H9 (cell line): ENCODE results near the gene ZSCAN5A. TPM values are rescaled to one million over a fixed set of nuclear protein-coding genes. Genes with fewer than 3 reads are reported as not detected.

ENCODE experiments used
- DNase-seq: peaks from one replicate; pipeline ENCODE4 v3.0.0-alpha.2; 2017
- H2AFZ ChIP-seq: one replicate; pipeline ENCODE4 v1.6.1; 2013; ENCODE audit warnings: mild to moderate bottlenecking, low read length, control low read depth, moderate library complexity
- H2AK5ac ChIP-seq: 2 replicates; pipeline ENCODE4 v1.6.1; 2013; ENCODE audit warnings: low read length, control low read depth, mixed read lengths; ENCODE audit not compliant: insufficient read length
- H2BK120ac ChIP-seq: one replicate; pipeline ENCODE4 v1.6.1; 2013; ENCODE audit warnings: low read depth, mild to moderate bottlenecking, low read length, control low read depth, inconsistent platforms; ENCODE audit not compliant: poor library complexity, severe bottlenecking
- H2BK12ac ChIP-seq: 2 replicates; pipeline ENCODE4 v1.6.1; 2013; ENCODE audit warnings: low read length, control low read depth, mixed read lengths, low read depth; ENCODE audit not compliant: insufficient read length
- H2BK15ac ChIP-seq: 2 replicates; pipeline ENCODE4 v1.6.1; 2013; ENCODE audit warnings: low read depth, low read length, control low read depth
- H2BK20ac ChIP-seq: one replicate; pipeline ENCODE4 v1.6.1; 2013; ENCODE audit warnings: low read depth, mild to moderate bottlenecking, low read length, control low read depth, inconsistent platforms; ENCODE audit not compliant: poor library complexity, severe bottlenecking
- H2BK5ac ChIP-seq: 2 replicates; pipeline ENCODE4 v1.6.1; 2013; ENCODE audit warnings: low read length, control low read depth, mixed read lengths; ENCODE audit not compliant: insufficient read length
- H3K14ac ChIP-seq: 2 replicates; pipeline ENCODE4 v1.6.1; 2013; ENCODE audit warnings: low read length, control low read depth; ENCODE audit not compliant: insufficient read depth
- H3K18ac ChIP-seq: 2 replicates; pipeline ENCODE4 v1.6.1; 2013; ENCODE audit warnings: low read depth, mild to moderate bottlenecking, mixed read lengths, low read length, control low read depth; ENCODE audit not compliant: insufficient read length
- H3K23ac ChIP-seq: 2 replicates; pipeline ENCODE4 v1.6.1; 2013; ENCODE audit warnings: low read length, control low read depth, mixed read lengths, low read depth; ENCODE audit not compliant: insufficient read length
- H3K23me2 ChIP-seq: 2 replicates; pipeline ENCODE4 v1.6.1; 2013; ENCODE audit warnings: low read depth, mild to moderate bottlenecking, mixed read lengths, low read length, control low read depth; ENCODE audit not compliant: insufficient read length, poor library complexity, severe bottlenecking
- H3K27ac ChIP-seq: 2 replicates; pipeline ENCODE4 v1.5.1; 2013; ENCODE audit warnings: low read length, control low read depth, mixed read lengths, low read depth; ENCODE audit not compliant: insufficient read length
- H3K27me3 ChIP-seq: 2 replicates; pipeline ENCODE4 v1.6.1; 2013; ENCODE audit warnings: low read length, control low read depth, inconsistent platforms; ENCODE audit not compliant: insufficient read depth
- H3K4ac ChIP-seq: 2 replicates; pipeline ENCODE4 v1.6.1; 2013; ENCODE audit warnings: low read depth, mild to moderate bottlenecking, control low read depth, inconsistent platforms, low read length, moderate library complexity
- H3K4me1 ChIP-seq: 2 replicates; pipeline ENCODE4 v1.6.1; 2013; ENCODE audit warnings: low read length, control low read depth, inconsistent platforms; ENCODE audit not compliant: insufficient read depth
- H3K4me2 ChIP-seq: 2 replicates; pipeline ENCODE4 v1.6.1; 2013; ENCODE audit warnings: low read length, control low read depth, mixed read lengths; ENCODE audit not compliant: insufficient read length, insufficient read depth
- H3K56ac ChIP-seq: 2 replicates; pipeline ENCODE4 v1.6.1; 2013; ENCODE audit warnings: low read depth, mild to moderate bottlenecking, mixed read lengths, low read length, control low read depth; ENCODE audit not compliant: insufficient read length
- H3K79me1 ChIP-seq: 2 replicates; pipeline ENCODE4 v1.6.1; 2013; ENCODE audit warnings: low read depth, mild to moderate bottlenecking, moderate library complexity, low read length, control low read depth, inconsistent platforms; ENCODE audit not compliant: insufficient read depth, poor library complexity, severe bottlenecking
- H3K79me2 ChIP-seq: 2 replicates; pipeline ENCODE4 v1.6.1; 2013; ENCODE audit warnings: low read length, control low read depth, inconsistent platforms; ENCODE audit not compliant: insufficient read depth
- H3K9ac ChIP-seq: 2 replicates; pipeline ENCODE4 v1.6.1; 2013; ENCODE audit warnings: low read length, control low read depth, mixed read lengths; ENCODE audit not compliant: insufficient read length; ENCODE audit errors: extremely low read depth
- H3K9me3 ChIP-seq: one replicate; pipeline ENCODE4 v1.6.1; 2013; ENCODE audit warnings: low read depth, low read length, inconsistent platforms; ENCODE audit not compliant: control insufficient read depth
- H3T11ph ChIP-seq: one replicate; pipeline ENCODE4 v1.6.1; 2013; ENCODE audit warnings: mild to moderate bottlenecking, low read length, control low read depth, inconsistent platforms
- H4K20me1 ChIP-seq: one replicate; pipeline ENCODE4 v1.6.1; 2013; ENCODE audit not compliant: control insufficient read depth, insufficient read length, insufficient read depth
- H4K5ac ChIP-seq: 2 replicates; pipeline ENCODE4 v1.6.1; 2013; ENCODE audit warnings: low read depth, mild to moderate bottlenecking, mixed read lengths, low read length, control low read depth; ENCODE audit not compliant: insufficient read length
- H4K8ac ChIP-seq: replicated peaks from 2 replicates; pipeline ENCODE4 v1.6.1; 2013; ENCODE audit warnings: low read length, control low read depth, mixed read lengths, low read depth; ENCODE audit not compliant: insufficient read length
- H4K91ac ChIP-seq: 2 replicates; pipeline ENCODE4 v1.6.1; 2013; ENCODE audit warnings: low read depth, mild to moderate bottlenecking, moderate library complexity, mixed read lengths, low read length, control low read depth; ENCODE audit not compliant: insufficient read length
- H3K27ac Mint-ChIP-seq, 3 experiments: 2 replicates in 2 of 3; 3 replicates in 1 of 3; pipeline ENCODE4 v1.8.0; 2020 to 2021; ENCODE audit warnings: mixed read lengths in 3 of 3, mild to moderate bottlenecking in 1 of 3, moderate library complexity in 1 of 3
- H3K27me3 Mint-ChIP-seq: 2 replicates; pipeline ENCODE4 v1.8.0; 2021; ENCODE audit warnings: low read depth, mild to moderate bottlenecking, moderate library complexity, mixed read lengths
- H3K36me3 Mint-ChIP-seq, 3 experiments: 2 replicates in 2 of 3; 3 replicates in 1 of 3; pipeline ENCODE4 v1.8.0; 2020 to 2021; ENCODE audit warnings: low read depth in 3 of 3, mixed read lengths in 3 of 3; ENCODE audit not compliant: insufficient read depth in 1 of 3
- H3K4me1 Mint-ChIP-seq, 2 experiments: 2 replicates each; pipeline ENCODE4 v1.8.0; 2020; ENCODE audit warnings: mixed read lengths in 2 of 2
- H3K4me3 Mint-ChIP-seq, 2 experiments: 2 replicates in 1 of 2; 3 replicates in 1 of 2; pipeline ENCODE4 v1.8.0; 2020 to 2021; ENCODE audit warnings: mild to moderate bottlenecking in 2 of 2, mixed read lengths in 2 of 2, moderate library complexity in 1 of 2
- H3K9me3 Mint-ChIP-seq, 2 experiments: 2 replicates in 1 of 2; 3 replicates in 1 of 2; pipeline ENCODE4 v1.8.0; 2020; ENCODE audit warnings: mild to moderate bottlenecking in 2 of 2, mixed read lengths in 2 of 2, moderate library complexity in 1 of 2
- CTCF ChIP-seq: fragments of 200-600 bp; sonication (generic); conservative IDR thresholded peaks from 3 replicates; pipeline ENCODE4 v1.8.0; 2021; ENCODE audit warnings: antibody characterized with exemption, mild to moderate bottlenecking
- WGBS: extraction: QIAGEN DNeasy Blood & Tissue Kit; methylation state at CpG from one replicate; pipeline ENCODE4 v1.1.7; 2013; ENCODE audit warnings: missing lambda C conversion rate, low lambda C conversion rate, mixed read lengths; ENCODE audit not compliant: insufficient read length; ENCODE audit errors: extremely low coverage; 5-methylcytosine and 5-hydroxymethylcytosine counted together
- total RNA-seq: library from RNA; stranded (reverse); gene quantifications from 2 replicates; pipeline ENCODE4 v1.2.1, GENCODE V29; 2021

ZSCAN5A gene
- total RNA-seq, 1 experiment from 2014 or later: 12.5 TPM

- Mint-ChIP-seq H3K27ac (peak overlapping the region in 1 of 3 experiments; percentile 50; a peak in 1 of 7 replicates), H3K27me3 (no peaks in the 10 kb centered on the region; the same call in 1 of the 2 replicates), H3K36me3 (peaks cover 3 to 14% (median 4%) of the 10 kb centered on the region in 3 experiments; a peak in 5 of 7 replicates), H3K4me3 (no peak overlapping the region; a peak in 1 of 5 replicates), H3K9me3 (peaks cover 0 to 11% of the 10 kb centered on the region in 2 experiments; a peak in 2 of 5 replicates), H3K4me1 (no peaks in the 10 kb centered on the region)
- H3T11ph ChIP-seq: no peak overlapping the region
- H3K9ac ChIP-seq: no peak overlapping the region
- H3K56ac ChIP-seq: no peak overlapping the region
- no peaks in the 10 kb centered on the region for H3K79me2 ChIP-seq
- H2AK5ac ChIP-seq: no peak overlapping the region
- no peak overlapping the region for H3K27ac ChIP-seq
- no peak overlapping the region for H3K4me2 ChIP-seq
- H3K18ac ChIP-seq: no peak overlapping the region
- H3K27me3 ChIP-seq: no peaks in the 10 kb centered on the region
- no peaks in the 10 kb centered on the region for H3K4me1 ChIP-seq
- H3K14ac ChIP-seq: no peak overlapping the region
- H3K4ac ChIP-seq: no peak overlapping the region
- no peak overlapping the region for H4K8ac ChIP-seq
- H2BK20ac ChIP-seq: no peak overlapping the region
- no peaks in the 10 kb centered on the region for H3K23me2 ChIP-seq
- no peak for DNase-seq
- WGBS: no CpG with 5 or more reads among the region's 9 CpGs
- H4K20me1 ChIP-seq: no peaks in the 10 kb centered on the region
- H2BK15ac ChIP-seq: no peak overlapping the region
- no peak overlapping the region for H2AFZ ChIP-seq
- H3K9me3 ChIP-seq: no peaks in the 10 kb centered on the region
- no peak overlapping the region for H2BK5ac ChIP-seq
- no peak overlapping the region for H3K23ac ChIP-seq
- no peak for TF ChIP-seq CTCF
- no peaks in the 10 kb centered on the region for H3K79me1 ChIP-seq
- H2BK120ac ChIP-seq: no peak overlapping the region
- no peak overlapping the region for H2BK12ac ChIP-seq
- H4K5ac ChIP-seq: no peak overlapping the region
- H4K91ac ChIP-seq: no peak overlapping the region
These were observed 10.4 kb downstream of the ZSCAN5A start for GRCh38 chr19:56304243-56304642.
